ENCODE data around the gene LINC00305. TPM values are rescaled to one million over a fixed set of nuclear protein-coding genes. Genes with fewer than 3 reads are reported as not detected.

Gene LINC00305
- total and polyA plus RNA-seq, 2 donors (not counting 3 experiments of a cell fraction or from before 2014, with no cell fraction given), result not detected

DNA sequence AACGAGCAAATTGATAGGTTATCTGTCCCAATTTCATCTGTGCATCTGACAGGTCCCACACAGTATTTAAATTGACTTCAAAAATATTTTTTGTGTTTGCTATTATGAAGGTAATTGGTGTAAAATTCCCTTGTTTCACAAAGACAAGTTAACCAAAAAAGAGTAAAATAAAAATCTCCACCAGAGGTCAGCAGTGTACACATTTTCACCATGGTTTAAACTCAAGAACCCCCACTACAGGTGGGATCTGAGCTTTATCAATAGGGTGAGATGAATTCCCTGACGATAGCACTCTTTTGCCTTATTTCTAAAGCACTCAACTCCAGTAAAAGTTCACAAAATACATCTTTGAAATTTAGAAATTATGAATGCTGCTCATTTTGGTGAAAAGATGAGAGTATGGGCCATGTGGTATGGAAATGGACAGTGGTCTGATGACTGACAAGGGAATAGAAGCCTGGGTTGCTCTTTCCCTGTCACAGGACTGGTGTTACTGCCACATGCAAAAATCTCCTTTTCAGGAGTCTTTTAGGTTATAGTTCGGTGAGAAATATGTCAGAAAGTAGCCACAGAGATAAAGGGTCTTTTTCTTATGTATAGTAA, 111.0 kb downstream of the LINC00305 start:
- ChIA-PET POLR2A (no interaction called here), CTCF (interaction anchor here (0.6 to 1.4 kb wide), 6 partner anchors 9 to 371 kb away, joined by 3 to 5 read pairs (median 4); no protein-coding TSS in a partner anchor)
- no peak overlapping the region for H3K27ac ChIP-seq (ENCODE audit: insufficient read depth, low read depth, low read length)
- FAIRE-seq (peak; percentile 83), DNase-seq (ENCODE audit: low read depth, low spot score) (peak; percentile 54)
- TF ChIP-seq, protein P1, sequence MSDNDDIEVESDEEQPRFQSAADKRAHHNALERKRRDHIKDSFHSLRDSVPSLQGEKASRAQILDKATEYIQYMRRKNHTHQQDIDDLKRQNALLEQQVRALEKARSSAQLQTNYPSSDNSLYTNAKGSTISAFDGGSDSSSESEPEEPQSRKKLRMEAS (IDR thresholded peaks at IDR 0.05; ENCODE audit: insufficient read depth, insufficient read length), result no peak
- TF ChIP-seq CTCF (IDR thresholded peaks at IDR 0.05; ENCODE audit: extremely low read depth in 1 of 2, insufficient read depth in 1 of 2, low read depth in 1 of 2, low read length in 2 of 2), result peak; percentile 14 to 38
- H3K9ac ChIP-seq (replicated peaks; ENCODE audit: extremely low read depth, insufficient read depth, low read length), result no peak overlapping the region
- no peaks in the 10 kb centered on the region for H3K4me1 ChIP-seq (ENCODE audit: control insufficient read depth, extremely low read depth, insufficient read depth, low read length)
- H3K36me3 ChIP-seq (ENCODE audit: control insufficient read depth in 2 of 2, extremely low read depth in 1 of 2, insufficient read depth in 2 of 2, low read length in 2 of 2), result no peaks in the 10 kb centered on the region
- H3K9me1 ChIP-seq (replicated peaks; ENCODE audit: control insufficient read depth, extremely low read depth, insufficient read depth, low read length), result no peaks in the 10 kb centered on the region
- no peak overlapping the region for H3K4me3 ChIP-seq (replicated peaks in 1 of 3; ENCODE audit: insufficient read depth in 1 of 3, low read depth in 1 of 3, low read length in 3 of 3)
- no peaks in the 10 kb centered on the region for H3K9me3 ChIP-seq (replicated peaks; ENCODE audit: control insufficient read depth, insufficient read depth, low read length)
- intact Hi-C loops (cut with micrococcal nuclease), result loop anchor here (1.0 to 2.0 kb wide), 2 partner anchors 292 to 367 kb away; no protein-coding TSS in a partner anchor
- no TSS peak for BruUV-seq (replicated peaks)
- H3K79me2 ChIP-seq (ENCODE audit: control insufficient read depth, insufficient read depth, low read length), result no peaks in the 10 kb centered on the region
- dilution Hi-C loops (cut with MboI; ENCODE audit: extremely low pct_ligation_motif_present, low sequenced_read_pairs), result no loop called here
- no peak overlapping the region for H2AFZ ChIP-seq (ENCODE audit: low read depth, low read length)
- H4K20me1 ChIP-seq (replicated peaks; ENCODE audit: control insufficient read depth, extremely low read depth, insufficient read depth, low read length), result no peaks in the 10 kb centered on the region
- H3K27me3 ChIP-seq (ENCODE audit: control insufficient read depth in 2 of 2, insufficient read depth in 2 of 2, low read length in 2 of 2), result no peaks in the 10 kb centered on the region
- no peak overlapping the region for H3K4me2 ChIP-seq (ENCODE audit: insufficient read depth, low read length)

DNA sequence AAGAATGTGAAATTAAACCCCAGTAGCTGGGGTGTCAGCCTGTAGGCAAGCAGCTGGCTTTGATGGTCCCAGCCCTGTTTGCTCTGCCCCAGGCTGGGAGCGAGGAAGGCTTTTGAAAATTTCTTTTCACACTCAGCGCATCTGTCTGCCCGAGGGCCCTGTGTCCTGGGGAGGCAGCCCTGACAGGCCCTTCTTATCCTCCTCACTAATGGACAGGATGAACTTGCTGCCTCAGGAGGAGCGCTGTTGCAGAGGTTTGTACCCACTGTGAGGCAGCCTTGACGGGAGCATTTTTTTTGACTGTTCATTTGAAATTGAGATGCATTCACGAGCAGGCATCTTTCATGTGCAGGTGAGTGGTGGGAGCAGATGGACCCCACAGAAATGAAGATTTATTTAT, 116.6 kb downstream of the LINC00305 start:
- FAIRE-seq, result no peak
- no peak for DNase-seq (ENCODE audit: low read depth, low spot score)

More for the DNA sequence above, 116.6 kb downstream of the LINC00305 start:
- ChIA-PET POLR2A (no interaction called here), CTCF (no interaction called here)
- BruUV-seq (replicated peaks), result no TSS peak
- no peak overlapping the region for H3K9ac ChIP-seq (replicated peaks; ENCODE audit: extremely low read depth, insufficient read depth, low read length)
- TF ChIP-seq, protein P1 (IDR thresholded peaks at IDR 0.05; ENCODE audit: insufficient read depth, insufficient read length), result no peak
- TF ChIP-seq MYC (IDR thresholded peaks at IDR 0.05; ENCODE audit: low read depth, low read length), result no peak
- dilution Hi-C loops (cut with MboI; ENCODE audit: extremely low pct_ligation_motif_present, low sequenced_read_pairs), result no loop called here
- intact Hi-C loops (cut with micrococcal nuclease), result loop anchor here (2.0 kb wide), 1 partner anchor 376 kb away; no protein-coding TSS in a partner anchor
- H3K79me2 ChIP-seq (ENCODE audit: control insufficient read depth, insufficient read depth, low read length), result no peaks in the 10 kb centered on the region
- H3K4me2 ChIP-seq (ENCODE audit: insufficient read depth, low read length), result no peak overlapping the region
- no peaks in the 10 kb centered on the region for H3K9me1 ChIP-seq (replicated peaks; ENCODE audit: control insufficient read depth, extremely low read depth, insufficient read depth, low read length)
- H3K36me3 ChIP-seq (ENCODE audit: control insufficient read depth in 2 of 2, extremely low read depth in 1 of 2, insufficient read depth in 2 of 2, low read length in 2 of 2), result no peaks in the 10 kb centered on the region
- H2AFZ ChIP-seq (ENCODE audit: low read depth, low read length), result no peak overlapping the region
- no peaks in the 10 kb centered on the region for H4K20me1 ChIP-seq (replicated peaks; ENCODE audit: control insufficient read depth, extremely low read depth, insufficient read depth, low read length)
- H3K4me1 ChIP-seq (ENCODE audit: control insufficient read depth, extremely low read depth, insufficient read depth, low read length), result no peaks in the 10 kb centered on the region
- no peaks in the 10 kb centered on the region for H3K9me3 ChIP-seq (replicated peaks; ENCODE audit: control insufficient read depth, insufficient read depth, low read length)
- no peak overlapping the region for H3K27ac ChIP-seq (ENCODE audit: insufficient read depth, low read depth, low read length)
- H3K27me3 ChIP-seq (ENCODE audit: control insufficient read depth in 2 of 2, insufficient read depth in 2 of 2, low read length in 2 of 2), result no peaks in the 10 kb centered on the region
- H3K4me3 ChIP-seq (replicated peaks in 1 of 3; ENCODE audit: insufficient read depth in 1 of 3, low read depth in 1 of 3, low read length in 3 of 3), result no peak overlapping the region

All from endothelial cell of umbilical vein (primary cell).